HG02571 (cell line): ENCODE results near the gene STIL.
"Not testable (repeated sequence)": the region's sequence is repeated elsewhere in the genome, so short reads cannot be mapped to it uniquely, and the experiment has no call there.

Source experiments
- ATAC-seq: cut with Tn5 transposase; IDR thresholded peaks from one replicate; pipeline ENCODE4 v1.9.1; 2021; ENCODE audit warnings: mild to moderate bottlenecking, moderate library complexity; ENCODE audit not compliant: unreplicated experiment

The STIL gene

GRCh38 chr1:47223174-47223920 is 90.6 kb downstream of the STIL start:
- ATAC-seq, result no peak

GRCh38 chr1:47222476-47222875 is 91.5 kb downstream of the STIL start:
- no peak for ATAC-seq

- no peak for ATAC-seq
These were observed 94.2 kb downstream of the STIL start for GRCh38 chr1:47219590-47220220.

GRCh38 chr1:47219001-47219400 is 94.9 kb downstream of the STIL start:
- ATAC-seq, result no peak

- no peak for ATAC-seq
These were observed 97.5 kb downstream of the STIL start for GRCh38 chr1:47216278-47217059.

- ATAC-seq, result no peak
These were observed 98.2 kb downstream of the STIL start for GRCh38 chr1:47215713-47216112.

- ATAC-seq, result no peak
These were observed 99.4 kb downstream of the STIL start for GRCh38 chr1:47214549-47214948.

- no peak for ATAC-seq
These were observed 100.5 kb downstream of the STIL start for GRCh38 chr1:47213230-47213963.

- no peak for ATAC-seq
These were observed 101.2 kb downstream of the STIL start for GRCh38 chr1:47212636-47213229.

- ATAC-seq, result no peak
These were observed 102.1 kb downstream of the STIL start for GRCh38 chr1:47211796-47212269.

- ATAC-seq, result no peak
These were observed 103.3 kb downstream of the STIL start for GRCh38 chr1:47210666-47211065.

GRCh38 chr1:47209725-47210325 is 104.1 kb downstream of the STIL start:
- ATAC-seq, result no peak

GRCh38 chr1:47209091-47209490 is 104.9 kb downstream of the STIL start:
- ATAC-seq, result no peak

GRCh38 chr1:47208374-47208850 is 105.5 kb downstream of the STIL start:
- no peak for ATAC-seq

- ATAC-seq, result no peak
These were observed 106.1 kb downstream of the STIL start for GRCh38 chr1:47207803-47208373.

- ATAC-seq, result no peak
These were observed 108.0 kb downstream of the STIL start for GRCh38 chr1:47205918-47206317.

GRCh38 chr1:47203504-47203903 is 110.4 kb downstream of the STIL start:
- not testable (repeated sequence) for ATAC-seq

GRCh38 chr1:47201179-47201578 is 112.8 kb downstream of the STIL start:
- ATAC-seq, result no peak
